GM19455 (cell line): ENCODE measurements around the gene AKT2.

Experiments used
- ATAC-seq: cut with Tn5 transposase; IDR thresholded peaks from one replicate; pipeline ENCODE4 v1.9.1; 2021; ENCODE audit not compliant: unreplicated experiment

The AKT2 gene

DNA sequence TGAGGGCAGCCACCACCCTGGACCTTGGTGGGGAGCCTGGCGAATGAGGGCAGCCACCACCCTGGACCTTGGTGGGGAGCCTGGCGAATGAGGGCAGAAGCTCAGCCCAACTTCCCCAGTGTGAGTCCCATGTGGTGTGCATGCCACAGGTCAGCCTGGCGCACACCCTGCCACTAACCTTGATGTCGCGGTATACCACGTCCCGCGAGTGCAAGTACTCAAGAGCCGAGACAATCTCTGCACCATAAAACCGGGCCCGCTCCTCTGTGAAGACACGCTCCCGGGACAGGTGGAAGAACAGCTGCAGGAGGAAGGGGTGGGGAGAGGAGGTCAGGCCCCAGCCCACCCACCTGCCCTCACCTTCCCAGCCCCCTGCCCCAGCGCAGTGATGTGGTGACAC is 47.4 kb downstream of the AKT2 start:
- ATAC-seq = no peak

DNA sequence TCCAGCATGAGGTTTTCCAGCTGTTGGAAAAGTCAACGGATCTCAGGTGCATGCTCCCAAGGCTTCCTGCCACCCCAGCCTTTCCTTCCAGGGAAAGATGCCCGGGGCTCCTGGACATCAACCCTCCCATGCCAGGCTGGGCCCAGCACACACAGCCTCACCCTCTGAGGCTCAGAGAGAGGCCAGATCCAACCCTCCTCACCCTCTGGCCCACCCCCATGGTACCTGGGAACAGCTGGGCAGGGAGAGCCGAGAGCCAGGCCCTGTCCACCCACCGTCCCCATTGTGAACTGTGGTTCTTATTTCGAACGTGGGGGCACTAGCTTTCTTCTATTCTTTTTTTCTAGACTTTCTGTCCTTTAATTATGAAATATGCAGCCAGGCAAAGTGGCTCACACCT is 48.8 kb downstream of the AKT2 start:
- no peak for ATAC-seq

DNA sequence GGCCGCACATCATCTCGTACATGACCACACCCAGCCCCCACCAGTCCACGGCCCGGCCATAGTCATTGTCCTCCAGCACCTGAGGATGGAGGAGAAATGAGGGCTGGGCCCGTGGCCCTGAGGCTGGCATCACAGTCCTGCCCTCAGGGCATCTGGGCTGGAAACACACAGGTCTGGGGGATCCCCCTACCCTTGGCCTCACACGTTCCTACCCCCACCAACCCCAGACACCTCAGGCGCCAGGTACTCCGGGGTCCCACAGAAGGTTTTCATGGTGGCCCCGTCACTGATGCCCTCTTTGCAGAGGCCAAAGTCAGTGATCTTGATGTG is 49.2 kb downstream of the AKT2 start:
- ATAC-seq = no peak

DNA sequence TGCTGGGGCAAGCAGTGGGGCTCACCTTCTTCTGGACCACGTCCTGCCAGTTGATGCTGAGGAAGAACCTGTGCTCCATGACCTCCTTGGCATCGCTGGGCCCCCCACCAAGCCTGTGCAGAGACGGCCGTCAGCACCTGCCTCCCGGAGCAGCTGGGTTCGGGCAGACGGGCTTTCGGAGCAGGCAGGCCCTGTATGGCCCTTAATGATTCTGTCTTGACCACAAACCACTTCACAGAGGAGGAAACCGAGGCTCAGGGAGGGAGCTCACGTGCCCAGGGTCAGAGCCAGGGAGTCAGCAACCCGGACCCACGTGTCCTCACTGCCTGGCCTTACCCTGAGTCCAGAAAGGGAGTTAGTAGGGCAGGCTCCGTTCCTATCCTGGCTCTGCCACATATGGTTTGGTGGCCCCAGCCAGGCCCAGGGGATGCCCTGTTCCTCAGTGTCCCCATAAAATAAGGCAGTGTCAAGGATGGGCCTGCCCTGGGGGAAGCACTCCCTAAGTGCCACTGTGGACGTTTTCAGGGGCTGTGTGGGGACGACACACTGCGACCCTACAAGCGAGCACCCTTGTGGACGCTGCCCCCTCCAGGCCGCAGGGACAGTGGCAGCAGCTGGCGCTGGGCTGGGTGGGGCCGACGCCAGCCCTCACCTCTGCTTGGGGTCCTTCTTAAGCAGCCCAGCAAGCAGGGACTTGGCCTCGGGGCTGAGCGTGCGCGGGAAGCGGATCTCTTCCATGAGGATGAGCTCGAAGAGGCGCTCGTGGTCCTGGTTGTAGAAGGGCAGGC is 49.7 kb downstream of the AKT2 start:
- no peak for ATAC-seq

DNA sequence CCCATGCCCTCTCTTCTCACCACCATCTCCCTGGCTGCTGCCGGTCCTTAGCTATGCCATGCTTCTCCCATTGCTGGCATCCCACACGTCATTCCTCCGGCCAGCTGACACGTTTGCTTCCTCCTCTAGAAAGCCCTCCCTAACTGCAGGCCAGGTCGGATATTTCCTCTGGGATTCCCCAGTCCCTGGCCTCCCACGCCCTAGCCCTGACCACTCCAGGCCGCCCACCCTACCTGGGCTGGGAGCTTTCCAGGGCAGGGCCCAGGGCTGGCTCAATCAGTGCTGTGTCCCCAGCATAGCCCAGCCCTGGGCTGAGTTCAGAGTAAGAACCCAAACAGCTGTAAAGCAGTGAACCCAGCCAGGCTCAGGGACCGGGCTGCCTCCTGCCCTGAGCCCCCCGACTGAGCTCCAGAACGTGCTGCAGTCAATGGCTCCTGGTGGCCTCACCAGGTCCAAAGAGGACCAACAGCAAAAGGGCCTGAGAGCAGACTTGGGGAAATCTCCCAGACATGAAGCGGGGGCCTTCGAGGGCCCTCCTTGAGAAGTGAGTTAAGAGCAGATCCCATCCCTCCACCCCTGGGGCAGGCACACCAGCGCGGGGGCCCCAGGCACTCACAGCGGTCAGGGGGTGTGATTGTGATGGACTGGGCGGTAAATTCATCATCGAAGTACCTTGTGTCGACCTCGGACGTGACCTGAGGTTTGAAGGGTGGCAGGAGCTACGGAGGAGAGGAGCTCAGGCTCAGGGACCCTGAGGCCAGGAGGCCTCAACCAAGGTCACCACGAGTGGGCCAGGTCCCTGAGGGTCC is 50.5 kb downstream of the AKT2 start:
- no peak for ATAC-seq

DNA sequence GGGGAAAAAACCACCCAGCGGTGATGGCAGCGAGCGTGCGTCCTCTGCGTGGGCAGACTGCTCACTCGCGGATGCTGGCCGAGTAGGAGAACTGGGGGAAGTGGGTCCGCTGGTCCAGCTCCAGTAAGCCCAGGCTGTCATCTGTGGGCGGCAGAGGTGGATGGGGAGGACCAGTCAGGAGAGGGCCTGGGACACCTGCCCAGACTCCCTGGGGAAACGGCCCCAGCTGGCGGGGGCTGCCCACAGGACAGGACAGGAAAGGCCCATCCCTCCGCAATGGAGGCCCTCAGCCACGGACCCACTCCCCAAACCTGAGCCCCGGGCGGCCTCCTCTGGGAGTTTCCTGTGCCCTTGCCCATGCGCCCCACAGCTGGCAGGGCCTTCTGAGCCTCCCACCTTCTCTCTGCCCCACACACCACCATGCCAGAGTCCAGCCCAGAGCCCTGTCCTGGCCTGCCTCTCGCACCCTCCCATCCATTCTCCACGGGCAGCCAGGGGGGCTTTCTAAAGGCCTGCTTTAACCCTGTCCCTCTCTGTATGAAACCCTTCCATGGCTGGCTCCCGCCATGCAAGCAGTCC is 51.2 kb downstream of the AKT2 start:
- no peak for ATAC-seq

DNA sequence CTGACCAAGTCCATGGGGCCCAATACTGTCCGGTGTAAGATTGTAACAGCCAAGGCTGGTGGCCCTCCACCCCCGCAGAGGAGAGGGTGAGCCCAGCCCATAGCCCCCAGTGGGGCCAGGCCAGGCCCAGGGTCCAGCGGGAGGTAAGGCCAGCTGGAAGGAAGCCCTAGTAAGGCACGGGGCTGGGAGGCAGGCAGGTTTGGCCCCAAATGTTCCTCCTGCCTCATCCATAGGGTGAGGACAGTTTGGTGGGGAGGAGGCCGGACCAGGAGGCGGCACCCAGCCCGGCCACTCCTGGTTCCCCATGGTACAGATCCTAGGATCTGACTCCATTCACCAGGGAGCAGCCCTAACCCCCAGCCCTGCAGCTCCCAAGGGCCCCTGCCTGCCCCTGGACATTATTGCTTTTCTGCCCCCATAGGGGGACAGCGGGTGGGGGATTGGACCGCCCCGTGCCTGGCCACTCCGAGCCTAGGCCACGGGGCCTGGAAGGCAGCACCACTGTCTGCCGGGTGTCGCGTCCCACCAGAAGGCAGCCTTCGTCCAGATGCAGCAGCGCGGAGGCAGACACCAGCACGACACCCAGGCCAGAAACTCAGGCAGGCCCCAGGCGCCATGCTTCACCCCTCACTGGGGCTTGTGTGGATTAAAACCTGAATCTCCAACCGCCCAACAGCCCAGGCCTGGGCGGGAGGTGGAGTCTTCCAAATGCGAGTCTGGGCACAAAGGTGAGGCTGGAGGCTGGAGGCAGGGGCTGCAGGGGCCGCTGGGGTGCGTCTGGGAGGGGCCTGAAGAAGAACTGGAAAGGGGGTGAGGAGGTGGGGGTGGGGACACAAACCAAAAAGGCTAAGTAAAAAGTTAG is 52.0 kb downstream of the AKT2 start:
- ATAC-seq = no peak

DNA sequence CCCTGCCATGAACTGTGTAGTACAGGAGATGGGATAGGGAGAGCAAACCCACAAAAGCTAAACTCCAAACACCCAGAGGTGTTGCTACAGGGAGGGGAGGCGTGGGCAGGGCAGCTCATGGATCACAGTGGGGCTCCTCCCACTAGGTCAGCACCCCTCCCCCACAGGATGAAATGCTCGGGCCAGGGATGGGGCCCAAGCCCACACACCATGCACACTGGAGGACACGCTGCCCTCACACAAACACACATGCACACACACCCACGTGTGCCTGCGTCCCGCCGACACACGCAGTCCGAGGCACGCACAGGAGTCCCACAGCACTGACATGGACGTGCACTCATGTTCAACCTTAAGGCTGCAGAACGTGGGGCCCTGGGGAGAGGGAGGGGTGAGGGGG is 52.7 kb downstream of the AKT2 start:
- no peak for ATAC-seq

DNA sequence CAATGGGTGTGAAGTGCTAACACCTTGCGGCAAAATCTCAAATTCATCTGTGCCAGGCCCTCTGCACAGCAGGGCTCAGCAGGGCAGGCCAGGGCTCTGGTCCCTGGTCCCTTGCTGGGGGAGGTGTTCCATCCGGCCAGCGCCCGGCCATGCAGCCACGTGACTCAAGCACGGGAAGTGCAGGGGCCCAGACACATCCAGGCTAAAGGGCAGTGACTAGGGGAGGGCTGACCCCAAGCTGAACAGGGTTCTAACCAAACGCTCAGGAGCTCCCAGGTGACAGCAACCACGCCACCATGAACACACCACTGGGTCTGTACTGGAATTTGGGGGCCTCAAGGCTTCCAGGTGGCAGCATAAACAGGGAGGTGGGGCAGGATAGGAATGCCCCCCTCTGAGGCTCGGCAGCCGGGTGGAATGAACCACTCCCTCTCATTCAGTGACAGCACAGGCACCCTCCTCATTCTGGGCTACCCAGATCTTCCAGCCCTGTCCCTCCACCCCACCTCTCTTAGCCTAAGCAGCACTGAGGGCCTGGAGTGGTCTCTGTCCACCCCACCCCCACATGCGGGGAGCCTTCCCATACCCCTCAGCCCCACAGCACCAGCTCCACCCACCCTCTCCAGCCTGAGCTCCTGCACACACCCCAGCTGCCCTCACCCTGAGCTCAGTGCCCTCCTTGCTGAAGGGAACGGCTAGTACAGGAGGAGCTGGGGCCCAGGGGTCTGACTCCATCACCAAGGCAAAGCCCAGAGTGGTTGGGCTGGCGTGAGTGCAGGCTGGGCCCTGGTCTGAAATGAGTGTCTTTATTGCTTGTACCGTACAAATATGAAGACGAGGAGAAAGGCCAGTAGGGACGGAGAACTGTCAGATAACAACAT is 53.4 kb downstream of the AKT2 start:
- ATAC-seq = no peak

DNA sequence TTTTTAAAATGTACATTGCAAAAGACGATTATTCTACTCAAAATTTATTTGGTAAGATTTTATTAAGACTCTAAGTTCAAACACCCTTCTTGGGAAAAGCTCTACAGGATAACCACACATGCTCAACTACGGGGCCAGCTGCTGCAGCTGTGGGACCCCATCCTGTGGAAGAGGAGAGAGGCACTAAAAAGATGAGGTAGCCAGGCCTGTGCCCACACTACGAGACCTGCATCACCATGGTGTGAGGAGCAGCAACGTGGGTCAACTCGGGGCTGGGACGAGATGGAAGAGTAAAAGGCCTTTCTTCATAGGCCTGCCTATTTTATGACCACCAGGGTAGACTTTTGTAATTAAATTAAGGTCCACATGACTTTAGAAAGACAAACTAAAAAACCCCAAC is 54.1 kb downstream of the AKT2 start:
- ATAC-seq = no peak

DNA sequence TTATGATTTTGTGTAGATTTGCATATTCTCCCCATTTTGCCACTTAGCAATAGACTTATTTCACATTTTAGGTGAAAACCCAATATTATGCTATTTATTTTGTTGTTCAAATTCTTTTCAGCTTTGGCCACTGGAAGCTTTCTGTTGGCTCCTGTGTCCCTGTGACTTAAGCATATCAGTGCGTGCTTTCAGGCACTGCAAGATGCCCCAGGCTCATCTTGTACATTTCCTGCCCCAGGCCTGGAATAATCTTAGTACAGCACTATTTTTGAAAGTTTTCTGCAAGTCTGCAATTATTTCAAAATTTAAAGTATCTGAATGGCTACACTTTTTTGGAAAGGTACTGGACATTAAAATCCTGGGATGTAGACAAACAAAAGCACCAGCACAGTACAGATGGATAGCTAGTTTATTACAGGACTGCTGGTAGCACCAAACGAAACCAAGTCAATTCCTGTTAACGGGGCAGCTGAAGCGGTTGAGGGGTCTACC is 55.2 kb downstream of the AKT2 start:
- no peak for ATAC-seq

DNA sequence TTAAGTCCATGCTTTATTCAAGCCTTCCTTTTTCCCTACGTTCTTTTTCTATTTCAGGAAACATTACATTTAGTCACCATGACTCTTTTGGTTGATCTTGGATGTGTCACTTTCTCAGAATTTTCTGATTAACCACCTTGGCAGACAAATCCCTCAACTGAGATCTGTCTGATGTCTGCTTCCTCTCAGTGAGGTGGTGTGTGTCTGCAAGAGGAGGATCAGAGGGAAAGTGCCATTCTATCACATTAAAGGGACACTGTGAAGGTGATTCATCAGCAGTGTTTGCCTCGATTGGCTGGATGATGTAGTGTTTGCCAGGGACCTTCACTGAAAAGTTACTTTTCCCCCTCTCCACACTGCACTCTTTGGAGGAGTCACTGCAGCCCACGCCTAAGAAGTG is 55.7 kb downstream of the AKT2 start:
- ATAC-seq = no peak

DNA sequence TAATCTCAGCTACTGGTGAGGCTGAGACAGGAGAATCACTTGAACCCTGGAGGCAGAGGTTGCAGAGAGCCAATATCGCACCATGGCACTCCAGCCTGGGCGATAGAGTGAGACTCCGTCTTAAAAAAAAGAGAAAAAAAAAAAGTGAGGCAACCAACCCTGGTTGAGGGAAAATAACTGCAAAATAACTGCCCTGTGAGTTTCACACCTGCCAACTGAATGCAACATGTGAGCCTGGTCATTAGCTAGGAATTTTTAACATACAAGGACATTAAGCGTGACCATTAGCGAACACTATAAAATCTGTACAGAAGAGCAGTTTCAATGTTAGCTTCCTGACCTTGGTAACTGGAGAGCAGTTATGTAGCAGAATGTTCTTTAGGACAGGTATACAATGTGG is 56.3 kb downstream of the AKT2 start:
- no peak for ATAC-seq

DNA sequence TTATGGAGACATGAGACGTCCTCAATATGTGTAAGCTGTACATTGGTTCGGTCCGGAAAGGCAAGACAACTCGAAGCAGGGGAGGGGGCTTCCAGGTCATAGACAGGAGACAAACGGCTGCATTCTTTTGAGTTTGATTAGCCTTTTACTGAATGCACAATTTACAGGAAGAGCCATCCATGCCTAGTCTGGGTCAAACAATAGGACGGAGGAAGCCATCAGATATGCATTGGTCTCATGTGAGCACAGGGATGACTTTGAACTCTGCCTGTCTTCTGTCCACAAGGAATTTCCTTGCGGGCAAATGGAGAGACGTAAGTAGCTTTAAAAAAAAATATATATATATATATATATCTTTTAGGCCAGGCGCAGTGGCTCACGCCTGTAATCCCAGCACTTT is 56.8 kb downstream of the AKT2 start:
- no peak for ATAC-seq

DNA sequence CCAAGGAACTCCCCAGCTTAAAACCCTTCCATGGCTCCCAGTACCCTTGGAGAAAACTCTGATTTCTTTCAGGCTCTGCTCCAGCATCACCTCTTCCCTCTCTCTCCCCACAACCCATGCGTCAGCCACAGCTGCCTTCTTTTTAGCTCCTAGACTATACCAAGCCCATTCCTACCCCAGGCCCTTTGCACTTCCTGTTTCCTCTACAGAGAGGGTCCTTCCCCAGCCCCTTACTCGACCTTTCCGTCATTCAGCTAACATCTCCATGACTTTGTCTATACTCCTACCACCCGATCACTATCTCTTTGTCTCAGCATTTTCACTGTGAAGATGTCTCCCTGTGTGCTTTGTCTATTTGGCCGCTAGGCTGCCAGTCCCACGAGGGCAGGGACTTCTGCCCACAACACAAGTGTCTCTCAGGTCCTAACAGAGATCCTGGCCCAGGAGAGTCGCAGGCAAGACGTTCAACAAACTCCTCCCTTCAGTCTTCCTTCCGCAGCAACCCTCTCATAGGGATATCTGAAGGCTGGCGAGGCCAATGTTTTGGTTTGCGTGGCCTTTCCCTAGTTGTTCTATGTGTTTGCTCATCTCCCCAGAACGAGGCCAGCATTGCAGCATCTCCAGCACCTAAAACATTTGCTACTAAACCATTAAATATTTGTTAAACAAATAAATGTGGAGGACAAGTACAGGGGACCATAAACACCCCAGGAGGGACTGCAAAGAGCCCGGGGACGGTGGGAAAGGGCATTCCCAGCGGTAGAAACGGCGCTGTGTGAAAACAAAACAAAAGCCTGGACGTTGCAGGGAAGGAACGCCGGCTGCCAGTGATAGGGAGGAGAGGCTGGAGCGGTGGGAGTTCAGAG is 59.5 kb downstream of the AKT2 start:
- no peak for ATAC-seq

DNA sequence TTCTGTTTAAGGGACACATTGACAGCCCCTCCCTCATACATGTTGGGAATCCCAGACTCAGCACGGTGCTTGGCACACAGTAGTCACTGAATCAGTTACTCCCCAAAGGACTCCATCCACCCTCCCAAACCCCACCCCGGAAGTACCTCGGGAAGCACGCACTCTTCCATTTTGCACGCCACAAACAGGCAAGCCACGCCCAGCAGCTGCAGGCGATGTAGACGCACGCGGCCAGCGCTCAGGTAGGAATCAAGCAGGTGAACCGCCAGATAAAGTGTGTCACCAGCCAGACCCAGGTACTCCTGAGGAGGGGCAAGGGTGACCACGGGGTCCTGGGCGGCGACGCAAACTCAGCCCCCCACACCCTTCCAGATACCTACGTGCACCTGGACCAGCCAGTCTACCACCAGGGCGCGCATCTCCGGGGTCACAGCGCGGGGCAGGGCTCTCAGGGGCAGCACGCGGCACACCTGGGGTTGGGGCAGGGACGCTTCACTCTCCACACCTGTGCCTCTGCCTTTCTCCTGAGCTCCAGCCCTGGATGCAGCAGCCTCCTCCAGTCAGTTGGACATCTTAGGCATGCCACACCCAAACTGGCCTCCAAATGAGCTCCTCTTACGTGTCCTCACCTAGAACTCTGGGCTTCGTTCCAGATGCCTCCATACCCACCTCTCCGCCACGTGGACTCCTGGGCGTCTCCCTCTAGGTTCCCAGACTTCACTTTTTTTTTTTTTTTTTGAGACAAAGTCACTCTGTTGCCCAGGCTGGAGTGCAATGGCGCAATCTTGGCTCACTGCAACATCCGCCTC is 60.6 kb downstream of the AKT2 start:
- ATAC-seq = no peak

DNA sequence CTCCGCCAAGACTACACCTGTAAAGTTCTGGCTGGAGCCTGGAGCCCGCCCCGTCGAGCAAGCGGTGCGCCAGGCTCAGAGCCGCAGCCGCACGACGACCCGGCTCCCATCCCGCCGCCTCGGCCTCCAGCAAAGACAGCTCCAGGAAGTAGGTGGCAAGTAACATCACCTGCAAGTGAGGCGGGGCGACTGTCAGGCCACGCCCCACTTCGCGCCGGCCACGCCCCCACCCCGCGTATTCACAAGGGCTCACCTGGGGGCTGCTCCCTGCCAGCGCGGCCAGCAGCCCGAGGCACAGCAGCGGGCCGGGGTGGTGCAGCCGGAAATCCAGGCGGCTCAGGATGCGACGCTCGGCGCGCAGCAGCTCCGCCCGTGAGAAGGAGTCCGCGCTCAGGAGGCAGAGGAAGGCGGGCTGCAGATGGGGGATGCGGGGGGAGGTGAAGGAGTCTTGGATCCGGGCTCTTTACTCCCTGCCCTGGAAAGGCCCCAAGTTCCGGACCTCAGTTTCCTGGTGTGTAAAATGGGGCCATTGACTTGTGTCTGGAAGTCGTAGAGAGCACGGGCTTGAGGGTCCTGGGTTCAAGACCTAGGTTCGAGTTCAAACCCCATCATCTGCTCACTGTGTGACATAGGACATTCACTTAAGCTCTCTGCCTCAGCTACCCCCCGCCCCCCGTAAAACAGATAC is 61.9 kb downstream of the AKT2 start:
- no peak for ATAC-seq
